ENCODE results near the gene MILR1.
A peak's percentile ranks its signal among the peaks of the same experiment; 100 is the strongest.
"Not testable (repeated sequence)": the region's sequence is repeated elsewhere in the genome, so short reads cannot be mapped to it uniquely, and the experiment has no call there.

The MILR1 gene

DNA sequence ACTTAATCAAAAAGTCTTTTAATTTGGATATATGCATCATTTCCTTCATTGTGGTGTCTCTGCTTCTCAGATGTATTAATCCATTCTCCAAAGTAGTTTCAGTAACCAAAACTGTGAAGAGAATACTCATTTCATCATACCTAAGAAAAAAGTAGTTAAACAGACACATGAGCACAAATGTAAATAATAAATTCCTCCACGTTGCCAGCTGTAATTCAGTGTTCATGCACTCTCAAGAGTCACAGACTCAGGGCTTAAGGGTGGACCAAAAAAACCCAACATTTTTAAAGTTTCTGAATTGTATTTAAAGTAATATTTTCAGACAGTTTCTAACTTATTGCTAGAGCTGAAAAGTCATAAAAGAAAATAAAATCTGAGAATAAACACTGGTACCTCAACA, 28.9 kb downstream of the MILR1 start:
- DNase-seq: no peak

DNA sequence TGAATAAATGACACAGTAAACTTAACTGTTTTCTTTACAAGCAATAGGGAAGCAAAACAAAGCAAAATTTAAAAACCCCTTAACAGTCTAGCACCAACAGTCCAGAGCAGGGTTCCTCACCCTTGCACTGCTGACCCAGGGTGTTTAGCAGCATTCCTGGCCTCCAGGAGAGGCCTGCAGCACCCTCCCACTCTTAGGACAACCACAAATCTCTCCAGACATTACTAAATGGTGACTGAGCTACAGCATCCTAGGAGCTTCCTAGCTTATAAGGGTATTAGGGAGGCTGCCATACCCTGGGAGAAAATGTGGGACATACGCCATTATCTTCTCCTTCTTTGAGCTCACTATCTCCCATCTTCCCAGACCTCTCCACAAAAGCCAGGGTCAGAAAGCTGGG, 32.0 kb downstream of the MILR1 start:
- DNase-seq: no peak

DNA sequence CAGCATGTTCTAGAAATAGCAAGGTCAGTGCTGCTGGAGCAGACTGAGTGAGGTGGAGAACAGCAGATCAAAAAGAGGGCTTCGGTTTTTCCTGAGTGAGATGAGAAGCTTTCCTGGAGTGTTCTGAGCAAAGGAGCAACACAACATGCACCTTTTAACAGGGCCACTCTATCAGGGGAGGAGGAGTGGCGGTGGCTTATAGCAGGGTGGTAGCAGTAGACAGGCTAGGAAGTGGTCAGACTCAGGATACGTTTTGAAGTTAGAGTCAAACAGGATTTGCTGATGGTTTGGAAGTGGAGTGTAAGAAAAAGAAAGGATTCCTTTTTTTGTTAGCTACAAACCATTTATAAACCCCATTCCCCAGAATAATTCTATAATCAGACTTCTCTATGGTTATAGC, 35.5 kb downstream of the MILR1 start:
- no peak for DNase-seq

DNA sequence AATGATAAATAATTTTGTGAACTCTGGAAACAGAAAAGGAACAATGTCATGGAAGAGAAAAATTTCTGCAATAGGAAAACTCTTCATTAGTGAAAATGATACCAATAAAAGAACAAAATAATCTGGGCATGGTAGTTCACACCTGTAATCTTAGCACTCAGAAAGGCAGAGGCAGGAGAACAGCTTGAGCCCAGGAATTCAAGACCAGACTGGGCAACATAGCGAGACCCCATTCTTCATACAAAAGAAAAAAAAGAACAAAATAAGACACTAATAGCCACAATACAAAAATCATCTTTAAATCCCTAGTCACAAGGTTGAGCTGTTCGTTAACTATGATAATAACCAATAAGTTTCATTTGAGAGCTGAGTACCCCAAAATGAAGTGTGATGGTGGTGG, 39.4 kb downstream of the MILR1 start:
- DNase-seq: no peak

DNA sequence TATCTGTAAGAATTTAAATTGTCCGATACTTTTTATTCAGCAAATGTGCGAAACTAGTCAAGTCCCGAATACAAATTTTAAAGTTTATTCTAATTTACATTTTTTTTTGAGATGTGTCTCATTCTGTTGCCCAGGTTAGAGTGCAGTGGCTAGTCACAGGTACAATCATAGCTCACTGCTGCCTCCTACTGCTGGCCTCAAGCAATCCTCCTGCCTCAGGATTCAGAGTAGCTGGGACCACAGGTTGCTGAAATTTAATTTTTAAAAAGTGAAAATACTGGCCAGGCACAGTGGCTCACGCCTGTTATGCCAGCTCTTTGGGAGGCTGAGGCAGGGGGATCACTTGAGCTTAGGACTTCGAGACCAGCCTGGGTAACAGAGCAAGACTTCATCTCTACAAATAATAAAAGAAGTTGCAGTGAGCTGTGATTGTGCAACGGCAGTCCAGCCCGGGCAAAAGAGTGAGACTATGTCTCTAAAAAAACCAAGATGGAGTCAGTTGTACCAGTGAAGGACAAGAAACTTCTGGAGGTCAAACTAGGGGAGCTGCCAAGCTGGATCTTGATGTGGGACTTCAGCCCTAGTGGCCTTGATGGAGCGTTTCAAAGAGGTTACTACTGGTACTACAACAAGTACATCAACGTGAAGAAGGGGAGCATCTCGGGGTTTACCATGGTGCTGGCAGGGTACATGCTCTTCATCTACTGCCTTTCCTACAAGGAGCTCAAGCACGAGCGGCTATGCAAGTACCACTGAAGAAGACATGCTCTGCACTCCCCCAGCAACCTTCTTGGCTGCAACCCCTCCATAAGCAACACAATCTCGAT, 42.3 kb downstream of the MILR1 start:
- DNase-seq: no peak

DNA sequence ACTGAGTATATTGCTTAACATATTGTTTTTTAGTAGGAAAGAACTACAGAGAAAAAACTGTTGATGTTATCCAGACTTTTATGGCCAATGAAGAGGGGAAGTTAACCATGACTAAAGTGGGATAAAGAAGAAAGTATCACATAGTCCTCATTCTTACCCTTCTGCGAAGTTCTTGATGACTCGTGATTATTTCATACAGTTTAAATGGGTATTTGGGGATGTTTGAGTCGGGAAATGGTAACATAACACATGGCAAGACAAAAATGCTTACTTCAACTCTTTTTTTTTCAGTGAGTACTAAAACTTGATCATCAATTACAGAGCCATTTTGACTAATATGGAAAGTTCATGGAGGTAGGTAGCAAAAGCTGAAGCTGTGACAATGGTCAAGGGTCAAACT, 43.1 kb downstream of the MILR1 start:
- DNase-seq: no peak

DNA sequence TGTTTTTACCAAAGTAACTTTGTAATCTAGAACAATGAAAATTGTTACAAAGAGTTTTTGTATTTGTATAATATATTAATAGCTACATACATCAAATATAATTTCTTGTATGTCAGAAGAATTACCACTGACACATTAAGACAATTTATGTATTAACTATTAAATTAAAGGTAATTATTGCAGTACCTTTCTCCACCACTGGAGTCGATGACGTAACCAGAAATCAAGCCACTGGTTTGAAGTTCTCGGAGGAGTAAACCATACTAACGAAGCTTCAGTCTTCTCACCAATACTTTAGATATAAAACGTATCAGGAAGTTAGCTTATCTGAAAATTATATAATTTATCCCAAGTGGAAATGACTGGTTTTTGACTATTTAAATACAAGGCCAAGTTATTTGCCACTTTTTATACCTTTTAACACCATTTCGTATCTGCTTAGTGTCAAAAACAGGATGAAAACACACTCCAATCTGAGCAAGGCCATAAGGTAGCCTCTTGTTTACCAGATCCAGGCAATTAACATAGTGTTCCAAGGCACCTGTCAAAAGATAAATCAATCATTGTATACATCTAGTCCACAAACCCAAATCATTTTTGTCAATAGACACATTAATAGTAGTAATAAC, 43.7 kb downstream of the MILR1 start:
- no peak for DNase-seq

DNA sequence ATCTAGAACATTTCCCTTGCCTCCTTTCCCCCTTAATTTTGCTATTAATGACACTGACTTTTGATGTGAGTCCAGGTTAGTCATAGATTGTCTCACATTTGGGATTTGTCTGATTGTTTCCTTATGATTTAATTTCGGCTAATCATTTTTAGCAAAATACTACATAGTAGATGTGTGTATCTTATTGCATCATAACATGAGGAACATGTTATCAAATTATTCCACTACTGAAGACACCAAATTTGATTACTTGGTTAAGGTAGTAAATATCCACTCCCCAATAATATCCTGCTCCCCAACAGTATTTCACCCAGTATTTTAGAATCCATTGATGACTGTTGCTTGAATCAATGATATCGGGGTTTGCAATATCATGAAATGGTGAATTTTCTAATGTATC, 45.2 kb downstream of the MILR1 start:
- DNase-seq: no peak

DNA sequence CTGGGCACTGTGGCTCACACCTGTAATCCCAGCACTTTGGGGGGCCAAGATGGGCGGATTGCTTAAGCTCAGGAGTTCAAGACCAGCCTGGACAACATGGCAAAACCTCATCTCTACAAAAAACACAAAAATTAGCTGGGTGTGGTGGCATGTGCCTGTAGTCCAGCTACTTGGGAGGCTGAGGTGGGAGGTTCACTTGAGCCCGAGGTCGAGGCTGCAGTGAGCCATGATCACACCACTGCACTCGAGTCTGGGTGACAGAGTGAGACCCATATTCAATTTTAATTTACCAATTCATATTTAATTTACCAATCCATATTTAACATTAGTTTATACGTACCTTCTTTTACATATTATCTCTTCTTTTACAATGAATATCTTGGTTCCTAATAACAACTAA, 46.4 kb downstream of the MILR1 start:
- DNase-seq: not testable (repeated sequence)

DNA sequence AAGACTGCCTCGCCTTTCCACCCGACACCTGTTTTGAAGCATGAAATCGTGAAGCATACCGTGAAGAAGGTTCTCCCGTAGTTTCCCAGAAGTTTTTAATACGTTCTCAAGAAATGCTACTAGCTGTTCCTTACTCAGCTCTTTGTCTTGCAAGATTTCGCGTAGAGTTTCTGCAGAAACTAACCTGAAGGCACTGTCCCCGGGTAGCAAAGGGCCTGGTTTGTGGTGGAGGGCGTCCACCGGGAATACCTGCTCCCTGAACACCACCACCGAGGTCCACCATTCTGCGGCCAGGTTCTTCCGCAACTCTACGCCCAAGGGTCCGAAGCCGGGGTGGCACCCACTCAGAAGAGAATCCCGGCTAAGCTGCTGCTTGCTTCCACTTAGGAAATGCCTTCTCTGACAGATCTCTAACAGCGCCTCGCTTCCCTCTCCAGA, 47.5 kb downstream of the MILR1 start:
- DNase-seq: no peak

DNA sequence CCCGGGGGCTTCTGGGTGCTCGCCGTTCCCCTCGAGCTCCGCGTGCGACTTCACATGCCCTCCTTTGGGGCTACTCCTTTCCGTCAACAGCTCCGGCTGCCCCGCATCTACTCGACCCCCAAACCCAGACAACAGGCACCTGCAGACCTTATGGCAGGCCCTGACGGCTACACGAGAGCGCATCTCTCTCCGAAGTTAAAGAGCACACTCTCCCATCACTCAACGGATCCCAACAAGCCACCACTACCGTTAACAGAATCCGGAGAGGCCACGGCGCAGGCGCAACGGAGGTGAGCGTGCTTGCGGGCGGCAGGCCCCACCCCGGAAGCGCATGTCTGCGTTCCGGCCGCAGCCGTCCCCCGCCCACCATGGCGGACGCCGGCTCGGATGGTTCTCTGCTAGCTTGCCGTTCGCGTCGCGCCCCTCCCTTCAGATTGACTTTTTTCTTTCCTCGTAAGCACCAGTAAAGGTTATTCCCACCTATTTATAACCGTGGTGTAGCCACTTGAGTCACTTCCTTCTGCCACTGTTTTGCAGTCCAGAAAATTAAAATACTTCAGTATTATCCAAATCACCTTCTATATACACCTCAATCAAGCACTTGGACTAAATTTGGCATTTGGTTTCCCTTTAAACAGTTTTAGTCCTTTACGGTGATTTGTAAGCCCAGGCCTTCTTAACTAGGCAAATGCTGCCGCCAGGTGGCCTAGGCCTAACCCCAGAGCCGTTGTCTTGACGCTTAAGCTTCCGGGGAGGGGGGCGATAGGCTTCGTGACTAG, 48.1 kb downstream of the MILR1 start, which contains the start of gene POLG2:
Gene POLG2 (minus strand): TSS at position 269 of the 779 bp plus-strand sequence. CDS start 86 bp downstream, at position 183.
- peak; percentile 50 for DNase-seq

DNA sequence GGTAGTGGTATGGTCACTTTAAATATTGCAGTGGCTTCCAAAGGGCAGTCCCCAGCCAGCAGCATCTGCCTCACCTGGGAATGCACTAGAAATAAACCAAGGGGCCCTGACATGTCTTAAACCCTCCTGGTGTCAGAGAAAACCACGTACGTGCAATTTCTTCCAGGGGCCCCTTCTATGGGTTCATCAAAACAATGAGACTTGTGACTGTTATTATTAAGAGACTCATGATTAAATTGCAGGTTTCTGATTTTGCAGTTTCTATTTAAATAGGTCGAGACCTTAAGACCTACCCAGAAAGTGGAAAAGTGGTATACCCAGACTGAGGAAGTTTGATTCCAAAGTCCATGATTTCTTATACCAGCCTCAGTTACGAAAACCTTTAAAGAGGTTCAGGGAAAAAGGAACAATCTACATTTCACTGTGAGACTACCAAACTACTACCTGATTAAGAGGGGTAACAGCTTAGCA, 48.7 kb downstream of the MILR1 start:
- no peak for DNase-seq

DNA sequence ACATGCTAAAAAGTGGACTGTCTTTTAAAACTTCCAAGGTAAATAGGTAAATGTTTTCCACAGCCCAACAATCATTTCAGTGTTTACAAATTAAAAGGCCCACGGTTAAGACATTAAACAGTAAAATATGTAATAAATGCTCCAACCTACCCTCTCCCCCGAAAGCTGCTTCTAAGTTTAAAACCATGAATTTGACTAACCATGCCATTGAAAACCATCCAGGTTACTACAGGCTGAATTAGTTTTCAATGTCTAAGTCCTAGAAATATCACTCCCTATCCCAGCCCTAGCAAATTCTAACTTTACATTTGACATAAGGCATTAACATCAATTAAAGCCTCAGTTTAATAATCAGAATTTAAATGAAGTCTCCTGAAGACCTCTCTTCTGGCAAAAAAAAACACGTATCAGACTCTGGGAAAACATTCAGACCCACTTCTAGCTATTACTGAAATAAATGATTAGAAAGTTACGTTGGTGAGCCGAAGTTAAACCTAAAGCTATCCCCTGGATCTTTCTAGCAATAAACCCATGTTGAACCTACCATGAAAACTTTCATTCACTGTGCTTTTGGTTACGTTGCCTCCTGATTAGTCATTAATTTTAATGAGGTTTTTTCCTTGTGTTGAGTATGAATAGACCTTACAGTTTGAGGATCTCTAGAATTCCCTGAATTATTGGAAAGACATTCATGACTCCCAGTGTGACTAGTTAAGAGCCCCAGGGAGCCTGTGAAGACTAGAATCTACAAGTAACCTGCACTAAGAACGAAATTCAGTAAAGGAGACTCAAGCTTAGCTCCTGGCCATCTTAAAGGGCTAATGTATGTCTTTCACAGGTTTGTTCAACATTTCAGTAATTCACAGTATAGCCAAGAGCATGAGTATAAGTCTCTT, 49.6 kb downstream of the MILR1 start:
- DNase-seq: no peak

DNA sequence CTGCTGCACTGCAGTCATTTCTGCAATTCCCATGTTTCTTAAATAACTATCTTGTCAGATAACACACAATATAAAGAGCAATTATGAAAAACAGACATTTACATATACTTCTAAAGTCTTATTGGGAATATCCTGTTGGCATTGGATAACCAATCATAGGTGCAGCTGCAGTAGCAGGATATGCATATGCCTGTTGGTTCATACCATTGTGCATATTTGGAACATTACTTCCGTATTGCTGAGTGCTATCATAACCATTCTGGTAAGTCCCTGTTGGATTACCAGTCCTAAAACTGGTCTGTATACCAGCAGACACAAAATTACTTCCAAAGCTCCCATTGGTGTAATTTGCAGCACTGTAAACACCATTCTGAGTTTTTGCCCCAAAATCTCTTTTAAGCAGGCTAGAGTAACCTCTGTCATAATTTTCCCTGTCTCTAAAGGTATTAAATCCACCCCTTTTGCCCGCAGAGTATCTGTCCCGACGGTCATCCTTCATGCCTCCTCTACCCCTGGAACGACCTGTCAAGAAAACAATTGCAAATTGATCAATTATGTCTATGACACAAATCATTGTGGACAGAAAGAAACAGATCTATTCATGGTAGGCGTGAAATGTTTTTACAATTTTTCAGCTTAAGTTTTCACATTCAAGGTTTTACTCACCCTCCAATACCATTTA, 51.0 kb downstream of the MILR1 start:
- DNase-seq: no peak

DNA sequence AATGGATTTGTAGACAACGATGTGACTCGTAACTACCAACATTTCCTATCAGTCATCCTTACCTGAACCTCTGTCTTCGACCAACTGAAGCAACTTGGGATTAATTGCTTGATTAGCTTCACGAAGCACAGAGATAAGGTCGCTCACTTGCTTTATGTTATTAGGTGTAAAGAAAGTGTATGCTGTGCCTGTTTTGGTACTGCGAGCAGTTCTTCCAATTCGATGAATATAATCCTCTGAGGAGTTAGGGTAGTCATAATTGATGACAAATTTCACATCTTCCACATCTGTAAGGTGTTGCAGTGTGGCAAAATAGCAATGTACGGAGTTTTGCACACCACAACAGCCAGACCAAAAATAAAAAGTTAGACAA, 51.6 kb downstream of the MILR1 start:
- no peak for DNase-seq

DNA sequence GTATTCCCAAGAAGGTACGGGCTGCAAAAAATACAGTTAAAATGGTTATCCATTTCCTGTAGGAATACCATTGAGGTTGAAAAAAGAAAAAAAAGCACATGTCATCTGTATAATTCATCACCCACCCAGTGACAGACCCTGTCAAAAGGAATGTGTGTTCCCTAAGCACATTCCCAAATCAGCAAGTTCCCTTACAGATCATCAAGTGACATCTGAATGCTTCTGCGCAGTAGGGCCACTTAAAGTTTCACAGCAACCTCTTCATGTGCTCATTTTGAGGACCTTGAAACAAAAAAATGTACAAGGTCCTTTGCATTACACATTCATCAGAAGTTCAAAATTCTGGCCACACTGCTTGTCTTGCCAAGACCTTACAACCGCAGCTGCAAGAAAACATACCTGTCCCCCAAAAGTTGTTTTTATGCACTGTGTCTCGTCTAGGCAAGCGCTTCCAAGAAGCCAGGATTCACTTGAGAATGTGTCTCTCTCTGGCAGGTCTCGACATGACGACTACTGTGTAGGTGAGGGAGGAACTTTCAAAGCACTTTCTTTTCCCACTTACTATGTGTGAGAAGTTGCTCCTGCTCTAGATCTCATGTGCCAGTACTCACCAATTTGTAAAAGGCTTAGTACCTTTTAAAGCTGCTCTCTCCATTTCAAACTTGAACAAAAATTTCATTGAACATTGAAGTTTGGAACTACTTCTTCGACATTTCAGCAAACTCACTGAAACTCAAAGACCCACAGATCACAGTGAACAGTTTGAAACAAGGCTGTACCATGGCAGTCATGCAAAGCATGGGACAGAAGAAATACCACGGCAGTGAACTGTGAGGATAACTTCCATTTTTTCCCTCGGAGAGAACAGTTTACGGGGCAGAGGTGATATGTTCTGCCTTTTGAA, 52.2 kb downstream of the MILR1 start:
- no peak for DNase-seq

DNA sequence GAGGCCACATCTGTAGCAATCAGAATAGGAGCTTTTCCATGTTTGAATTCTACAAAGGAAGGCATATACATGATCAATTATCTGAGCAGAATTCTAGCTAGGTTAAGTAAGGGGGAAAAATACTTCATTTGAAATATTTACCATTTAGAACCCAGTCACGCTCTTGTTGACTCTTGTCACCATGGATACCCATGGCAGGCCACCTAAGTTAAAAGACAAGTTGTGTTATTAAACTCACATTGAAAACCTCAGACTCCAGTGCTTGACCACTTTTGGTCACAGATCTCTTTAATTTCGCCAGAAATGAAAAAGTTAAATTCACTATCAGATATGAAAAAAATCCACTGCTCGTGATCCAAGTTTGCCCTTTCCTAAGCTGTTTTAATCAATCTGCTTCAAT, 53.1 kb downstream of the MILR1 start:
- no peak for DNase-seq

DNA sequence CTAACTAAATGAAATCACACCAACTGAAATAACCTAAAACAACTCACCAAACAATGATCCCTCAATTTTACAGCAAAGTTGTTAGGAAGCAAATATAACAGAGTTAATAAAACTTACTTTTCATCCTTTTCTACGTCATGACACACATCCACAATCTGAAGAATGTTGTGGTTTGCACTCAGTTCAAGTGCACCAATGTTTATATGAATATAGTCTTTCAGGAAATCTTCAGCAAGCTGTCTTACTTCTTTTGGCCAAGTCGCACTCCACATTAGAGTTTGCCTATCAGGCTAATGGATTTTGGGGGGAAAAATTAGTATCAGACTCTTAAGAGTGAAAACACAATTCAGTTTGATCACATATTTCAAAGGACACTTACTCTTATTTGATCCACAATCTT, 53.9 kb downstream of the MILR1 start:
- no peak for DNase-seq

DNA sequence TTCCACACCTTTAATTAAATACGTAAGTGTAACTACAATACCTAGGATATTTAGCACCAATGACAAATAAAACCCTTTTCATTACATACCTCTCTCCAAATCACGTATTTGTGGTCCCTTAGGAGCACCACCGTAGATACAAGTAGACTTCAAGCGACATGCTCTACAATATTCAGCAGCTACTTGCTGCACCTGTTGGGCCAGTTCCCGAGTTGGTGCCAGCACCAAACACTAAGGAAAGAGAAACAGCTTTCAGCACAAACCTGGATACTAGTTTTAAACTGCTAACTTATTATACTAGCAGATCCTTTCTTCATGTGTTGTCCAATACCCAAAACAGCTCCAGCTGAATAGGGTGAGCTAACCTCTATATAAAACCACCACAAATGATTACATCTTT, 54.4 kb downstream of the MILR1 start:
- no peak for DNase-seq

DNA sequence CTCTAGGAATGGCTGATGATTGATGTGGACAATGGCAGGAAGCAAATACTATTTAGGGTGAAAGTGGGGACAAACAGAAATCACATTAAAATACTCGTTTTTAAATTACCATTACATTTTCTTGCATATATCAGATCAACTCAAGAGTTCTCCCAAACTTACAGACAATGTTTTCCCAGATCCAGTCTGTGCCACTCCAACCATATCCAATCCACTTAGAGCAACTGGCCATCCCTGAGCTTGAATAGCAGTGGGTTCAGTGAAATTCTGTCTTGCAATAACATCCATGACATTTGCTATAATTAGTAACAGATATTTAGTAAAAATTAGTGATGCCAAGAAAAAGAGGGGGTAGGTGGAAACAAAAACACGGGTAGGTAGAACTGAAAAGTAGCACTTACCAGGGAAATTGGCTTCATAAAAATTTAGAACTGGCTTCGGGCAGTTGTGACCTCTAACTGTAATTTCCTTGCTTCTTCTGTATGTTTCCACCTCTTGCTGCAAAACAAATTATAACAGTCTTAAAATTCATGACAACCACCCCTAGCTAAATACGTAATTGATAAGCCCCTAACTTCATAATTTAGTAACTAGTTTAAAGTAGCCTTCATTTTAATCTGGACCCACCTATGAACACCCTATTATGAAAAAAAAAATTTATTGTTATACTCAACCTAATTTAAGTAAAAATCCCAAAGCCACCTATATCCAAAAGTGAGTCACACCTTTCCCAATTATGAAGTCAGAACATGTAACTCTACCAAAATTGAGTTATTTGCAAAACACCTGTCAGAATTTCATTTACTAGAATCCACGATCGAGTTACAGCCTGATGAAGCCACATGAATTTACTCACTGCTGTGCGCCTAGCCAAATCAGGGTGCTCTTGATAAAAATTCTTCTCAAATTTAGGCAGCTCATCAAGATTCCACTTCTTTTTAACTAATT, 55.2 kb downstream of the MILR1 start:
- DNase-seq: no peak

Data from NCI-H1436 treated with DMSO at 0.1 percent for 48 hours (cell line).